ENCODE measurements around the gene GAL3ST3.

DNA sequence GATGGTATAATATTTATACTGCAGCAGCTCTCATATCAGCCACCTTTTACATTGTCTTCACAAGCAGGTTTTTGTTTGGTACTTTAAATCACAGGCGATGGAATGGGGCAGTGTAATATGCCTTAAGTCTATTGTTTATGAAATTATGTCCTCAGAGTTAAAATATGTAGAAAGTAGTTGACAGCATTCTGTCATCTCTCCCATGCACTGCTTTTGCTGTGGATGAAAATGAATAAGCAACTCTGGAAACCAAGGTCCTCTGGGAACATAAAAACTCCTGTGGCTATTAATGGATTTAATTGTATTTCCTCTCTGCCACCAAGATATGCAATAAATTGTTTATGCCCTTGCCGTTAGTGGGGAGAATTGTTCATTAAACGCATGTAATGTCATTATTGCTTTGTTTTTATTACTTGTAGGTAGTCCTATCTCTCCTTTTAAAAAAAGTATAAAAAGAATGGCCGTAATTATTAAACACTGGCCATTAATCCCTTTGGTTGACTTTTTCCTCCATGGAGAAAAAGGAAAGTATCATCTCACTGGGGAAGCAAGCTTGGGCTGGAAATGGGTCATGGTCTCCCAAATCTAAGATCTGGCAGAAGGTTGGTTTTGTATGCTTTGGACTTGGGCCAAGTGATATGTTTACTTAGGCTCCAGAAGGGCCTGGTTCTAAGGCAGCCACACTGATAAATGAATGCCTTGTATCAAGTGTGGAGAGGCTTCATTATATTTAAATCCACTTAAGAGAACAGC, 34.2 kb upstream of the GAL3ST3 start:
- TF ChIP-seq, protein P1, sequence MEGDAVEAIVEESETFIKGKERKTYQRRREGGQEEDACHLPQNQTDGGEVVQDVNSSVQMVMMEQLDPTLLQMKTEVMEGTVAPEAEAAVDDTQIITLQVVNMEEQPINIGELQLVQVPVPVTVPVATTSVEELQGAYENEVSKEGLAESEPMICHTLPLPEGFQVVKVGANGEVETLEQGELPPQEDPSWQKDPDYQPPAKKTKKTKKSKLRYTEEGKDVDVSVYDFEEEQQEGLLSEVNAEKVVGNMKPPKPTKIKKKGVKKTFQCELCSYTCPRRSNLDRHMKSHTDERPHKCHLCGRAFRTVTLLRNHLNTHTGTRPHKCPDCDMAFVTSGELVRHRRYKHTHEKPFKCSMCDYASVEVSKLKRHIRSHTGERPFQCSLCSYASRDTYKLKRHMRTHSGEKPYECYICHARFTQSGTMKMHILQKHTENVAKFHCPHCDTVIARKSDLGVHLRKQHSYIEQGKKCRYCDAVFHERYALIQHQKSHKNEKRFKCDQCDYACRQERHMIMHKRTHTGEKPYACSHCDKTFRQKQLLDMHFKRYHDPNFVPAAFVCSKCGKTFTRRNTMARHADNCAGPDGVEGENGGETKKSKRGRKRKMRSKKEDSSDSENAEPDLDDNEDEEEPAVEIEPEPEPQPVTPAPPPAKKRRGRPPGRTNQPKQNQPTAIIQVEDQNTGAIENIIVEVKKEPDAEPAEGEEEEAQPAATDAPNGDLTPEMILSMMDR (IDR thresholded peaks at IDR 0.05; ENCODE audit: low read length), result no peak
- TF ChIP-seq EZH2 (IDR thresholded peaks at IDR 0.05; ENCODE audit: borderline replicate concordance, low read length), result no peak

Data from OCI-LY1 (cell line).